IMR-90 (cell line): ENCODE measurements around the gene DCTN5. TPM values are rescaled to one million over a fixed set of nuclear protein-coding genes. Genes with fewer than 3 reads are reported as not detected.

Source experiments
- ATAC-seq: fragments of 200-7000 bp; cut with Tn5 transposase; 2 replicates; pipeline ENCODE4 v1.9.1; 2020; ENCODE audit warnings: low read depth, mild to moderate bottlenecking, moderate library complexity
- BruUV-seq: library from RNA; stranded (reverse); fragments of 400-500 nt; replicated peaks from 2 replicates; lab custom pipeline; 2021; lab: Mats Ljungman, UMichigan
- CTCF ChIA-PET: fragments of 300-600 bp; formaldehyde crosslinking; extraction: SDS; loops from one replicate; lab custom pipeline; 2021; ENCODE audit warnings: antibody characterized with exemption; lab: Yijun Ruan, JAX
- POLR2A ChIA-PET: fragments of 300-600 bp; sonication (Branson Sonifier 250); formaldehyde crosslinking; loops from one replicate; lab custom pipeline; 2022; ENCODE audit warnings: antibody characterized with exemption; ENCODE audit not compliant: unreplicated experiment; lab: Charles Lee
- DNase-seq: peaks from one replicate; pipeline ENCODE4 v3.0.0; 2013
- H2AFZ ChIP-seq: replicated peaks from 2 replicates; pipeline ENCODE3; 2013; ENCODE audit warnings: low read length, mild to moderate bottlenecking; ENCODE audit not compliant: poor library complexity
- H2AK5ac ChIP-seq: 2 replicates; pipeline ENCODE4 v1.6.1; 2013; ENCODE audit warnings: low read depth, low read length, inconsistent platforms
- H2AK9ac ChIP-seq: replicated peaks from 2 replicates; pipeline ENCODE3; 2013; ENCODE audit warnings: mild to moderate bottlenecking, low read depth, low read length, moderate library complexity; ENCODE audit not compliant: poor library complexity
- H2BK120ac ChIP-seq: 2 replicates; pipeline ENCODE4 v1.6.1; 2013; ENCODE audit warnings: low read depth, low read length, inconsistent platforms
- H2BK15ac ChIP-seq: 3 replicates; pipeline ENCODE4 v1.6.1; 2013; ENCODE audit warnings: low read depth, low read length, inconsistent platforms
- H2BK20ac ChIP-seq: 2 replicates; pipeline ENCODE4 v1.6.1; 2013; ENCODE audit warnings: low read depth, mild to moderate bottlenecking, inconsistent platforms, low read length, moderate library complexity
- H2BK5ac ChIP-seq: 2 replicates; pipeline ENCODE4 v1.6.1; 2013; ENCODE audit warnings: mild to moderate bottlenecking, low read depth, low read length, inconsistent platforms; ENCODE audit not compliant: poor library complexity, severe bottlenecking
- H3K14ac ChIP-seq: replicated peaks from 2 replicates; pipeline ENCODE4 v1.6.1; 2013; ENCODE audit warnings: low read depth, low read length, inconsistent platforms
- H3K18ac ChIP-seq: 2 replicates; pipeline ENCODE4 v1.6.1; 2013; ENCODE audit warnings: low read depth, low read length, control low read depth
- H3K23ac ChIP-seq: 2 replicates; pipeline ENCODE4 v1.6.1; 2013; ENCODE audit warnings: low read depth, low read length, inconsistent platforms
- H3K27ac ChIP-seq: 2 replicates; pipeline ENCODE4 v1.5.1; 2013; ENCODE audit warnings: mild to moderate bottlenecking, control low read depth, low read length; ENCODE audit not compliant: insufficient read depth
- H3K27me3 ChIP-seq: 2 replicates; pipeline ENCODE4 v1.6.1; 2013; ENCODE audit warnings: low read length; ENCODE audit not compliant: control insufficient read depth, insufficient read depth
- H3K36me3 ChIP-seq: 2 replicates; pipeline ENCODE4 v1.6.1; 2013; ENCODE audit warnings: low read length, mixed read lengths; ENCODE audit not compliant: control insufficient read depth, insufficient read depth
- H3K4ac ChIP-seq: 2 replicates; pipeline ENCODE4 v1.6.1; 2013; ENCODE audit warnings: low read depth, low read length, inconsistent platforms
- H3K4me1 ChIP-seq: 2 replicates; pipeline ENCODE4 v1.6.1; 2013; ENCODE audit warnings: low read length, mixed read lengths; ENCODE audit not compliant: control insufficient read depth, insufficient read depth
- H3K4me2 ChIP-seq: 2 replicates; pipeline ENCODE4 v1.6.1; 2013; ENCODE audit warnings: low read depth, mild to moderate bottlenecking, control low read depth, low read length, moderate library complexity
- H3K4me3 ChIP-seq: 2 replicates; pipeline ENCODE4 v1.5.1; 2013; ENCODE audit warnings: low read depth, mild to moderate bottlenecking, control low read depth, low read length, moderate library complexity; ENCODE audit not compliant: insufficient read depth
- H3K56ac ChIP-seq: 2 replicates; pipeline ENCODE4 v1.6.1; 2013; ENCODE audit warnings: low read length, inconsistent platforms; ENCODE audit not compliant: insufficient read depth; ENCODE audit errors: extremely low read depth
- H3K79me1 ChIP-seq, 2 experiments: 2 replicates each; pipeline ENCODE4 v1.6.1; 2013; ENCODE audit warnings: low read length in 2 of 2, inconsistent platforms in 1 of 2, low read depth in 1 of 2
- H3K9ac ChIP-seq: 2 replicates; pipeline ENCODE4 v1.6.1; 2013; ENCODE audit warnings: low read depth, low read length, control low read depth
- H3K9me1 ChIP-seq: 2 replicates; pipeline ENCODE4 v1.6.1; 2013; ENCODE audit warnings: low read length, inconsistent platforms; ENCODE audit not compliant: insufficient read depth
- H3K9me3 ChIP-seq: 2 replicates; pipeline ENCODE4 v1.6.1; 2013; ENCODE audit warnings: low read length; ENCODE audit not compliant: control insufficient read depth, insufficient read depth
- H4K20me1 ChIP-seq: 2 replicates; pipeline ENCODE4 v1.6.1; 2013; ENCODE audit warnings: low read length, inconsistent platforms; ENCODE audit not compliant: insufficient read depth
- H4K5ac ChIP-seq: 2 replicates; pipeline ENCODE4 v1.6.1; 2013; ENCODE audit warnings: mild to moderate bottlenecking, low read depth, low read length, control low read depth
- H4K8ac ChIP-seq, 2 experiments: 2 replicates each; pipeline ENCODE4 v1.6.1; 2013; ENCODE audit warnings: low read depth in 2 of 2, low read length in 2 of 2, control low read depth in 1 of 2, inconsistent platforms in 1 of 2
- H4K91ac ChIP-seq: 2 replicates; pipeline ENCODE4 v1.6.1; 2013; ENCODE audit warnings: low read depth, low read length, inconsistent platforms; ENCODE audit not compliant: insufficient read depth
- RFX5 ChIP-seq: IDR thresholded peaks from 2 replicates; pipeline ENCODE4 v1.8.0; 2012; ENCODE audit warnings: low read depth, mild to moderate bottlenecking, low read length, moderate library complexity
- SMC3 ChIP-seq: fragments of 150-350 bp; IDR thresholded peaks from 2 replicates; pipeline ENCODE4 v1.6.1; 2016; ENCODE audit warnings: low read depth, mild to moderate bottlenecking, antibody characterized with exemption, low read length, moderate library complexity
- WGBS, 2 experiments: methylation state at CpG; one replicate each; pipeline versions ENCODE4 v1.1.5 to v1.1.7; 2013; ENCODE audit warnings: missing lambda C conversion rate in 2 of 2; ENCODE audit not compliant: insufficient read length in 1 of 2; ENCODE audit errors: extremely low coverage in 2 of 2; 5-methylcytosine and 5-hydroxymethylcytosine counted together
- dilution Hi-C: fragments of 300-500 bp; cut with HindIII; formaldehyde crosslinking; loops from one replicate; pipeline ENCODE4 v1.14.3; 2018; ENCODE audit warnings: low sequenced_read_pairs; ENCODE audit not compliant: unreplicated experiment
- in situ Hi-C: fragments of 300-500 bp; cut with MboI; formaldehyde crosslinking; loops from 3 replicates; pipeline ENCODE4 v1.14.3; 2019; ENCODE audit warnings: low sequenced_read_pairs, inconsistent platforms, mixed read lengths
- intact Hi-C: fragments of 100-400 bp; cut with micrococcal nuclease; formaldehyde crosslinking; loops from 2 replicates; pipeline ENCODE4 v1.10.0; 2022
- polyA plus RNA-seq, 3 experiments: library from polyadenylated mRNA; depleted of rRNA; stranded (reverse); fragments of >200 nt; gene quantifications; 2 replicates each; pipeline ENCODE4 v1.2.3, GENCODE V29; 2012; ENCODE audit warnings: low replicate concordance in 1 of 3
- total RNA-seq: library from RNA; depleted of rRNA; stranded (reverse); fragments of >200 nt; gene quantifications from 2 replicates; pipeline ENCODE4 v1.2.3, GENCODE V29; 2012

Gene DCTN5
- total and polyA plus RNA-seq, 2 of the 4 experiments (the other 2 are of a cell fraction) = 49.6 to 111 TPM

DNA sequence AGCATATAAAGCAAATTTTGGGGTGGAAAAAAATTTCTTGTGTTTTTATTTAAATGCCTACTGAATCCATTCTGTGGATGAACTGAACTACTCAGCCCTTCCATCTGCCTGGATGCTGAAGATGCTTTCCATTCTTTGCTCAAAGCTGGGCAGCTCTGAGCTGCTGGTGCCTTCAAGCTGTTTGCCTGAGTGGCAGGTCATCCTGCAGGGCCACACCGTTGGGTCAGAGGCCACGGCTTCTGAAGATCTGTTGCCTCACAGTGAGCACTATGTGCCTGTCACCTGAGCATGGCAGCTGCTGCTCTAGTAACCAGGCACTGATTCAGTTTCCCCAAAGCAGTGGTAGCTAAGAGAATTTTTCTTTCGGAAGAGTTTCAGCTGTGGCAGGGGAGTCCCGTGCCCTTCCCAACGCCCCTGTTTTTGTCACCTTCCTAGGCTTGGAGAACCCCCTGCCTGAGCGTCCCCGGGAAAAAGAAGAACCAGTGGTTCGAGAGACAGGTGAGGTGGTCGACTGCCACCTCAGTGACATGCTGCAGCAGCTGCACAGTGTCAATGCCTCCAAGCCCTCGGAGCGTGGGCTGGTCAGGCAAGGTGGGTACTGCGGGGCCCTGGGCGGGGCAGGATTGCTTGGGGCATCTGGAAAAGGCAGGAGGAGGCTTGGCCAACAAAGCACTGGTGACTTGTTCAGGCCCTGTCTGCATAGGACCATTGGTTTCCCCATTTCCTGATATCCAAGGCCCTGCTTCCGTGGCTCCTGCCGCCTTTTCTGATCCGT, 46.0 kb downstream of the DCTN5 start (continued):
- no peak for TF ChIP-seq RFX5

DNA sequence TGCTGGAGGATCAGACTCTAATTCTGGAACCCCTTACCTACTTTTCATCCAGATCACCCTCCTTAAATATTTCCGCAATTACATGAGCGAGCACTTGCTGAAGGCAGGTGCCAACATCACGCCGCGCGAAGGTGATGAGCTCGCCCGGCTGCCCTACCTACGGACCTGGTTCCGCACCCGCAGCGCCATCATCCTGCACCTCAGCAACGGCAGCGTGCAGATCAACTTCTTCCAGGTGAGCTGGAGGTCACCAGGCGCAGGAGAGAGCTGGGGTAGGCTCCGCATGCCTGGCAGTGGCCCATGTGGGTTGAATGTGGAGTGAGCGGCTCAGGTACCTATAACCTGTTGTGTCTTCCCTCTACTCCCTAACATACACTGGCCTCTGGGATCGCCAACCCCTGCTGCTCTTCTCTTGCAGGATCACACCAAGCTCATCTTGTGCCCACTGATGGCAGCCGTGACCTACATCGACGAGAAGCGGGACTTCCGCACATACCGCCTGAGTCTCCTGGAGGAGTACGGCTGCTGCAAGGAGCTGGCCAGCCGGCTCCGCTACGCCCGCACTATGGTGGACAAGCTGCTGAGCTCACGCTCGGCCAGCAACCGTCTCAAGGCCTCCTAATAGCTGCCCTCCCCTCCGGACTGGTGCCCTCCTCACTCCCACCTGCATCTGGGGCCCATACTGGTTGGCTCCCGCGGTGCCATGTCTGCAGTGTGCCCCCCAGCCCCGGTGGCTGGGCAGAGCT, 48.3 kb downstream of the DCTN5 start:
- Histone ChIP-seq H4K91ac (no peak overlapping the region), H3K4me3 (no peak overlapping the region), H3K56ac (no peak overlapping the region), H3K9ac (no peak overlapping the region), H3K4me1 (peaks cover 5% of the 10 kb centered on the region), H2BK120ac (no peak overlapping the region), H2AFZ (no peak overlapping the region), H4K5ac (no peak overlapping the region), H2AK9ac (peak overlapping the region; percentile 40), H3K79me1 (peaks cover 14 to 29% of the 10 kb centered on the region in 2 experiments; a peak in 3 of 4 replicates), H3K4me2 (no peak overlapping the region), H2BK20ac (no peak overlapping the region), H3K9me3 (no peaks in the 10 kb centered on the region), H3K36me3 (peaks cover 43% of the 10 kb centered on the region), H3K27ac (no peak overlapping the region), H3K14ac (no peak overlapping the region), H4K8ac (no peak overlapping the region), H2AK5ac (no peak overlapping the region), H2BK15ac (no peak overlapping the region), H4K20me1 (no peaks in the 10 kb centered on the region), H3K4ac (no peak overlapping the region), H3K23ac (no peak overlapping the region), H2BK5ac (no peak overlapping the region), H3K18ac (no peak overlapping the region), H3K27me3 (no peaks in the 10 kb centered on the region), H3K9me1 (0 out of 2 replicates have a peak, but pooled peaks cover 4% of the 10 kb centered on the region)
- TF ChIP-seq SMC3 = no peak
- DNase-seq = no peak
- in situ Hi-C loops (loop anchor here (25.0 kb wide), 1 partner anchor 823 kb away; no protein-coding TSS in a partner anchor), dilution Hi-C loops (no loop called here), intact Hi-C loops (no loop called here)
- WGBS, 2 experiments = 94% methylated on average over 11 of the region's 36 CpGs; no CpG with 5 or more reads in 1 of the 2 experiments
- ChIA-PET POLR2A (no interaction called here), CTCF (no interaction called here)
- no peak for ATAC-seq
- BruUV-seq = TSS peak; percentile 44
